Right lobe of liver (tissue), 6 donors: ENCODE measurements around the gene ONECUT2. TPM values are rescaled to one million over a fixed set of nuclear protein-coding genes. Genes with fewer than 3 reads are reported as not detected.
A peak's percentile ranks its signal among the peaks of the same experiment; 100 is the strongest.

Source experiments
- ATAC-seq, 4 donors: fragments of 200-7000 bp; cut with Tn5 transposase; one replicate each; pipeline ENCODE4 v1.9.1; 2020; ENCODE audit warnings: mild to moderate bottlenecking in 4 of 4, moderate library complexity in 4 of 4
- DNase-seq, 3 donors: peaks; one replicate each; pipeline ENCODE4 v3.0.0-alpha.2; 2020
- H3K27ac ChIP-seq, 3 donors: fragments of 200-600 bp; one replicate each; pipeline ENCODE4 v1.8.0; 2022
- H3K27me3 ChIP-seq, 2 donors: fragments of 200-600 bp; one replicate each; pipeline ENCODE4 v1.8.0; 2022
- H3K36me3 ChIP-seq, 4 donors: fragments of 200-600 bp; sonication (generic) in 1 of 4; one replicate each; pipeline versions ENCODE4 v1.5.1 to v1.8.0; 2017 to 2022; ENCODE audit warnings: control low read depth in 1 of 4
- H3K4me1 ChIP-seq, 4 donors: fragments of 200-600 bp; sonication (generic) in 1 of 4; one replicate each; pipeline versions ENCODE4 v1.5.1 to v1.8.0; 2017 to 2022; ENCODE audit warnings: control low read depth in 1 of 4
- H3K4me3 ChIP-seq, 3 donors: fragments of 200-600 bp; one replicate each; pipeline ENCODE4 v1.8.0; 2022
- H3K9me3 ChIP-seq, 4 donors: fragments of 200-600 bp; sonication (generic) in 1 of 4; one replicate each; pipeline versions ENCODE4 v1.5.1 to v1.8.0; 2017 to 2022; ENCODE audit warnings: control low read depth in 1 of 4
- POLR2A ChIP-seq: fragments of 450-650 bp; IDR thresholded peaks from one replicate; pipeline ENCODE4 v1.6.1; 2017; ENCODE audit warnings: antibody characterized with exemption, mild to moderate bottlenecking
- WGBS: methylation state at CpG from one replicate; pipeline ENCODE4 v1.1.6; 2018; ENCODE audit warnings: low coverage, low lambda C conversion rate; ENCODE audit not compliant: insufficient coverage; ENCODE audit errors: missing lambda C conversion rate; 5-methylcytosine and 5-hydroxymethylcytosine counted together
- intact Hi-C, 2 donors: fragments of 100-400 bp; cut with DNase I; formaldehyde crosslinking; loops; one replicate each; pipeline versions ENCODE4 v1.11.2 to v1.14.1; 2022
- total RNA-seq, 6 experiments: library from RNA; depleted of rRNA in 2 of 6; stranded (reverse); fragments of >200 nt in 2 of 6; fragmentation: NEBNext Ultra II Directional in 3 of 6; extraction: Animal tissue kit (Norgen Biotek cat#: 25700) in 3 of 6; gene quantifications; one replicate each; pipeline versions ENCODE4 v1.1.0 to v1.2.4, GENCODE V29; 2016 to 2023
- TF ChIP-seq, protein P1 (sequence below), 4 donors: fragments of 200-600 bp in 3 of 4; fragments of 450-650 bp in 1 of 4; IDR thresholded peaks; one replicate each; pipeline versions ENCODE4 v1.5.1 to v1.8.0; 2016 to 2022; ENCODE audit warnings: antibody characterized with exemption in 4 of 4, mild to moderate bottlenecking in 2 of 4
- donor health status: DM: no; HTN: yes; CAD: no.
- donor health status: DM: no; HTN: no; CAD: no.
- donor health status: DM: no; HTN: no; CAD: no.
- donor health status: DM: no; HTN: yes; CAD: no.
- donor health status: DM: no; HTN: yes; CAD: no.

ONECUT2 gene
- total RNA-seq, 6 experiments from 2014 or later: 7.7 to 25.8 (median 14.2) TPM

- Histone ChIP-seq H3K4me1 (peaks cover 0 to 3% (median under 1%) of the 10 kb centered on the region in 4 donors), H3K9me3 (no peaks in the 10 kb centered on the region), H3K27me3 (no peaks in the 10 kb centered on the region), H3K4me3 (no peak overlapping the region), H3K36me3 (no peaks in the 10 kb centered on the region), H3K27ac (no peak overlapping the region)
- ATAC-seq: no peak
- WGBS: 78% methylated on average over 4 of the region's 4 CpGs
- no peak for TF ChIP-seq POLR2A
- TF ChIP-seq, protein P1, sequence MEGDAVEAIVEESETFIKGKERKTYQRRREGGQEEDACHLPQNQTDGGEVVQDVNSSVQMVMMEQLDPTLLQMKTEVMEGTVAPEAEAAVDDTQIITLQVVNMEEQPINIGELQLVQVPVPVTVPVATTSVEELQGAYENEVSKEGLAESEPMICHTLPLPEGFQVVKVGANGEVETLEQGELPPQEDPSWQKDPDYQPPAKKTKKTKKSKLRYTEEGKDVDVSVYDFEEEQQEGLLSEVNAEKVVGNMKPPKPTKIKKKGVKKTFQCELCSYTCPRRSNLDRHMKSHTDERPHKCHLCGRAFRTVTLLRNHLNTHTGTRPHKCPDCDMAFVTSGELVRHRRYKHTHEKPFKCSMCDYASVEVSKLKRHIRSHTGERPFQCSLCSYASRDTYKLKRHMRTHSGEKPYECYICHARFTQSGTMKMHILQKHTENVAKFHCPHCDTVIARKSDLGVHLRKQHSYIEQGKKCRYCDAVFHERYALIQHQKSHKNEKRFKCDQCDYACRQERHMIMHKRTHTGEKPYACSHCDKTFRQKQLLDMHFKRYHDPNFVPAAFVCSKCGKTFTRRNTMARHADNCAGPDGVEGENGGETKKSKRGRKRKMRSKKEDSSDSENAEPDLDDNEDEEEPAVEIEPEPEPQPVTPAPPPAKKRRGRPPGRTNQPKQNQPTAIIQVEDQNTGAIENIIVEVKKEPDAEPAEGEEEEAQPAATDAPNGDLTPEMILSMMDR (IDR thresholded peaks at IDR 0.05): no peak
- no peak for DNase-seq
- intact Hi-C loops: no loop called here
Measured at GRCh38 chr18:57416542-57416941, 18.6 kb upstream of the ONECUT2 start.

- intact Hi-C loops: no loop called here
- DNase-seq (peak in 2 of 3 donors; percentile 62 to 80), ATAC-seq (peak; percentile 88 to 95 (median 90))
- WGBS: 33% methylated on average over 3 of the region's 3 CpGs
- H3K9me3 ChIP-seq: no peaks in the 10 kb centered on the region
- H3K4me1 ChIP-seq: peaks cover 0 to 38% (median 10%) of the 10 kb centered on the region in 4 donors
- peak overlapping the region in 2 of 3 donors; percentile 8 to 26 for H3K27ac ChIP-seq
- no peak for TF ChIP-seq POLR2A
- TF ChIP-seq, protein P1 (IDR thresholded peaks at IDR 0.05): no peak
- H3K27me3 ChIP-seq: no peaks in the 10 kb centered on the region
- peak overlapping the region in 1 of 3 donors; percentile 9 for H3K4me3 ChIP-seq
- H3K36me3 ChIP-seq: no peaks in the 10 kb centered on the region
Measured at GRCh38 chr18:57422313-57422872, 12.8 kb upstream of the ONECUT2 start.

- ATAC-seq (peak; percentile 19 to 45 (median 23)), DNase-seq (no peak)
- Histone ChIP-seq H3K27me3 (no peaks in the 10 kb centered on the region), H3K4me1 (peaks cover 0 to 38% (median 10%) of the 10 kb centered on the region in 4 donors), H3K9me3 (no peaks in the 10 kb centered on the region), H3K27ac (peak overlapping the region in 2 of 3 donors; percentile 0 to 26), H3K36me3 (no peaks in the 10 kb centered on the region), H3K4me3 (peak overlapping the region in 1 of 3 donors; percentile 8)
- TF ChIP-seq POLR2A: no peak
- TF ChIP-seq, protein P1 (IDR thresholded peaks at IDR 0.05): no peak
- intact Hi-C loops: no loop called here
Measured at GRCh38 chr18:57423821-57424220, 11.4 kb upstream of the ONECUT2 start.

DNA sequence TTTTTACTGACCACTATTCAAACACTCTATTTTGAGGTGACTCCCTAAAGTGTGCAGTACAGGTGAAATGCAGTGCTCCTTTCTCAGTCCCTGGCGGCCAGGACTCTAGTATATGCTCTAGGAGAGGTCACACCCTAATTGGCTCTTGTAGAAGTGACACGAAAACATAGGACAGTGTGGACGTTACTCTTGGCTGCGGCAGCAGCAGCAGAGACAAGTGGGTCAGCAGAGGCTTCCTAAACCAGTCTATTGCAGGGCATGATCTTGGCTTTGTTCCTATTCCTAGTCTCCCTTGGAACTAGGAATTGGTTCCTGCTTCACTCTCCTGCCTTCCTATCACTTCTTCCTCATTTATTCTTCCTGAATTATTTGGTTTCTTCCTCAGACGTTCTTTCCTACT lies 10.1 kb upstream of the ONECUT2 start:
- 46% methylated on average over 5 of the region's 5 CpGs for WGBS
- intact Hi-C loops: no loop called here
- DNase-seq: peak in 2 of 3 donors; percentile 66 to 74
- no peak overlapping the region for H3K4me3 ChIP-seq
- no peak for TF ChIP-seq POLR2A
- TF ChIP-seq, protein P1 (IDR thresholded peaks at IDR 0.05): no peak
- H3K9me3 ChIP-seq: no peaks in the 10 kb centered on the region
- peak overlapping the region in 1 of 3 donors; percentile 26 for H3K27ac ChIP-seq
- H3K4me1 ChIP-seq: peaks cover 0 to 38% (median 10%) of the 10 kb centered on the region in 4 donors
- no peaks in the 10 kb centered on the region for H3K36me3 ChIP-seq
- H3K27me3 ChIP-seq: no peaks in the 10 kb centered on the region
- ATAC-seq: peak; percentile 24 to 65 (median 51)
